Measurements from ENCODE around the gene ZNF330.

DNA sequence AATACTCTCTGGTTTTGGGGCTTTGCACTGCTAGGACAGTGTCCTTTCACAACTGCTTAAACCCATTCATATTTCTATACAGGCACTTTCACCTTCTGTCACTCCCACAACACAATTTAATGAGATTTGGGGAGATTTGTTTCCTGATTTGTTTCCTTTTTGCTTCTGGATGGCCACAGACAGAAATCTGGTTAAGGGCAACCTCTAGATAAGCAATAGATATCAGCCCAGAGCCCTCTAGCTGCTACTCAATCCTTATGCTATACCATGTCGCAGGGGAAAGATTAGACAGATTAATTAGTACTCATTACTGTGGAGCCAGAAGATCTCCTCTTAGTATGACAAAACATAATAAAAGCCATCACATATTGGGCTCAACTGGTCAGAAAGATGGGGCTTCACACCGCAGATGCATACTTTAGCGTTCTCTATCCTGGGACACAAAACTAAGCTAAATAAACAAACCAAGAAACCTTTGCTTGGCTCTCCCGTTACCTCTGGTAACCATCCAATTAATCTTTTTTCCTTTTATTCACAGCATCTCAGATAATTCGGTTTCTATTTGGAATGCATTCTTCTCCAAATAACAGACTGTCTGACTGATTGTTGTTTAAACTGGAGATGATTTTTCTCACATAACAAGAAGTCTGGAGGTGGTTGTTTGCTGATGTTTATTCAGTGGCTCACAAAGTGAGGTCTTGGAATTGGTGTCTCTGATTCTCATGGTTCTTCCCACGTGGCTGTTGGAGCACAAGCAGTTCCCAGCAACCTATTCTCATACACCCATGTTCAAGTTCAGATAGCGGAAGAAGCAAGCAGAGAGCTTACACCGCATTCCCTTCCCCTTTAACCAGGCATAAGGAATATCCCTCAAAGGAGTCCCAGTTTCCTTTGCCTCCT, 41.0 kb upstream of the ZNF330 start:
- TF ChIP-seq POLR2A (IDR thresholded peaks at IDR 0.05; ENCODE audit: low read depth, low read length) (no peak), TAF1 (IDR thresholded peaks at IDR 0.05; ENCODE audit: borderline replicate concordance, low read depth, low read length) (no peak), POLR2AphosphoS5 (IDR thresholded peaks at IDR 0.05; ENCODE audit: low read depth, low read length) (no peak)

All from GM12892 (cell line).